ENCODE measurements around the gene ZNF785. TPM values are rescaled to one million over a fixed set of nuclear protein-coding genes. Genes with fewer than 3 reads are reported as not detected.

Gene ZNF785
- total RNA-seq, 1 donor from 2014 or later, result 10.4 TPM

- no peaks in the 10 kb centered on the region for H3K4me1 ChIP-seq (ENCODE audit: control insufficient read depth in 3 of 3, insufficient read depth in 3 of 3, low read length in 3 of 3)
- H3K9ac ChIP-seq (ENCODE audit: low read depth in 1 of 3, low read length in 3 of 3), result no peak overlapping the region
- no peak overlapping the region for H3K4me3 ChIP-seq (ENCODE audit: low read length in 3 of 3)
- no peaks in the 10 kb centered on the region for H3K36me3 ChIP-seq (ENCODE audit: control insufficient read depth in 3 of 3, insufficient read depth in 3 of 3, low read length in 3 of 3)
- no peak overlapping the region for H3K27ac ChIP-seq (ENCODE audit: low read depth, low read length)
- peaks cover 0 to 7% (median 0%) of the 10 kb centered on the region in 3 donors for H3K27me3 ChIP-seq (ENCODE audit: control insufficient read depth in 3 of 3, insufficient read depth in 3 of 3, low read length in 3 of 3)
- no peaks in the 10 kb centered on the region for H3K9me3 ChIP-seq (ENCODE audit: control insufficient read depth in 3 of 3, low read length in 3 of 3)
Observed at GRCh38 chr16:30619638-30620037, 34.1 kb upstream of the ZNF785 start.

DNA sequence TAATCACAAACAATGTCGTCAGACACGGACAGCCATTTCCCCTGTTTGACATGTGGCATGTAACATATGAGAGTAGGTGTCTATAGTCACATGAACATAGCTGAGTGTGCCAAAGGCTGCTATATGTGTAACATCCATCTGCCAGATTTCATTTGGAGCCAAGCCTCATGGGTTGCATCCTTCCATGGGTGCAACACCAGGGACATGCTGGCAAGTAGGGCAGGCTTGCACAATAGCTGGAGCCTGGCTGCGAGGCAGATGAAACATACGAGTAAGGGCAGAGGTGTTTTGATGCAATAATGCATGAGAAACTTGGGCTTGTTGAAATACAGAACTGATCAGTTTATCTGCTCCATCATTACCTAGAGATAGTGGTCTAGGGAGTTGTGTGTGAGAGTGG lies 33.7 kb upstream of the ZNF785 start:
- Histone ChIP-seq H3K36me3 (ENCODE audit: control insufficient read depth in 3 of 3, insufficient read depth in 3 of 3, low read length in 3 of 3) (no peaks in the 10 kb centered on the region), H3K4me3 (ENCODE audit: low read length in 3 of 3) (no peak overlapping the region), H3K27ac (ENCODE audit: low read depth, low read length) (no peak overlapping the region), H3K9me3 (ENCODE audit: control insufficient read depth in 3 of 3, low read length in 3 of 3) (no peaks in the 10 kb centered on the region), H3K4me1 (ENCODE audit: control insufficient read depth in 3 of 3, insufficient read depth in 3 of 3, low read length in 3 of 3) (no peaks in the 10 kb centered on the region), H3K27me3 (ENCODE audit: control insufficient read depth in 3 of 3, insufficient read depth in 3 of 3, low read length in 3 of 3) (peaks cover 0 to 4% (median 0%) of the 10 kb centered on the region in 3 donors), H3K9ac (ENCODE audit: low read depth in 1 of 3, low read length in 3 of 3) (no peak overlapping the region)

DNA sequence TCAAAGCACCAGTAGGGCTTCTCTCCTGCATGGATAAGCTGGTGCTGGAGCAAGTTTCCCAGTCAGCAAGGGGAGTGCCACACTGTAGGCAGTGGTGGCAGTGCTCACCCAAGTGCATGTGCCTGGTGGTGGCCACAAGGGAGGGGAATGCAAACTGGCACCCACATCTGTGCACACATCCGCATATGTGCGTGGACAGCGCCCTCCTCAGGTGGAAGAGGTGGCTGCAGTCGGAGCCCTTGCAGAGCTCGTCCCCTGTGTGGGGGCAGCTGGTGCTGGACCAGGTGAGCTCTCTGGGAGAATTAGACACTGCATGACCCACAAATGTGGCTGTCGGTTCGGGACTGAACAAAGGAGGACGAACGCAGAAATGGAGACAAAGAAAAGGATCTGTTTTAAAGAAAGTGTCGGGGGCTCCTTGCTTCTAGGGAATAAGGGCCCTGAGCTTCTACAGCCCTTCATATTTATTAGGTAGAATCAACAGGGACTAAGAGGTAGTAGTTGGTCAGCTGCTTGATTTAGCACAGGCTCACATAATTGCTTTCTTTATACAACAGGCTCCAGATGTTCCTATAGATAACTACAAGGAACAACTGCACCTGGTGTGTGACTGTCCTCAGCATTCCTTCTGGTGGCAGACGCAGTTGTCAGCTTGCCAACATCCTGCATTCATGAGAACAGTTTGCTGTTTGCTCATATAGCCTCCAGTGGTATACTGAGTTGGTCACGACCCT lies 30.0 kb upstream of the ZNF785 start:
- no peaks in the 10 kb centered on the region for H3K9me3 ChIP-seq (ENCODE audit: control insufficient read depth in 3 of 3, low read length in 3 of 3)
- no peak overlapping the region for H3K27ac ChIP-seq (ENCODE audit: low read depth, low read length)
- H3K27me3 ChIP-seq (ENCODE audit: control insufficient read depth in 3 of 3, insufficient read depth in 3 of 3, low read length in 3 of 3), result peaks cover 0 to 4% (median 0%) of the 10 kb centered on the region in 3 donors
- H3K4me3 ChIP-seq (ENCODE audit: low read length in 3 of 3), result no peak overlapping the region
- H3K36me3 ChIP-seq (ENCODE audit: control insufficient read depth in 3 of 3, insufficient read depth in 3 of 3, low read length in 3 of 3), result no peaks in the 10 kb centered on the region
- H3K9ac ChIP-seq (ENCODE audit: low read depth in 1 of 3, low read length in 3 of 3), result peak overlapping the region in 1 of 3 donors; percentile 16
- peaks cover 0 to 1% (median 1%) of the 10 kb centered on the region in 3 donors for H3K4me1 ChIP-seq (ENCODE audit: control insufficient read depth in 3 of 3, insufficient read depth in 3 of 3, low read length in 3 of 3)

- H3K4me3 ChIP-seq (ENCODE audit: low read length in 3 of 3), result peak within 1 kb of the TSS; percentile 93 to 96 (median 96)
- H3K4me1 ChIP-seq (ENCODE audit: control insufficient read depth in 3 of 3, insufficient read depth in 3 of 3, low read length in 3 of 3), result peaks cover 9 to 14% (median 13%) of the 10 kb centered on the region in 3 donors
- peak within 1 kb of the TSS; percentile 92 for H3K27ac ChIP-seq (ENCODE audit: low read depth, low read length)
- H3K9me3 ChIP-seq (ENCODE audit: control insufficient read depth in 3 of 3, low read length in 3 of 3), result no peaks in the 10 kb centered on the region
- peaks cover 6 to 14% (median 7%) of the 10 kb centered on the region in 3 donors for H3K36me3 ChIP-seq (ENCODE audit: control insufficient read depth in 3 of 3, insufficient read depth in 3 of 3, low read length in 3 of 3)
- peak within 1 kb of the TSS; percentile 98 to 99 (median 98) for H3K9ac ChIP-seq (ENCODE audit: low read depth in 1 of 3, low read length in 3 of 3)
- H3K27me3 ChIP-seq (ENCODE audit: control insufficient read depth in 3 of 3, insufficient read depth in 3 of 3, low read length in 3 of 3), result peaks cover 0 to 1% (median 0%) of the 10 kb centered on the region in 3 donors
Observed at GRCh38 chr16:30609926-30610839, 24.7 kb upstream of the ZNF785 start, which contains the start of gene ZNF689. Gene ZNF689 (minus strand): TSS chr16:30610389. CDS start chr16:30610041, 348 bp downstream.

GRCh38 chr16:30609002-30609925 lies 23.8 kb upstream of the ZNF785 start:
- Histone ChIP-seq H3K27me3 (ENCODE audit: control insufficient read depth in 3 of 3, insufficient read depth in 3 of 3, low read length in 3 of 3) (no peaks in the 10 kb centered on the region), H3K9ac (ENCODE audit: low read depth in 1 of 3, low read length in 3 of 3) (peak overlapping the region; percentile 98 to 99 (median 98)), H3K9me3 (ENCODE audit: control insufficient read depth in 3 of 3, low read length in 3 of 3) (no peaks in the 10 kb centered on the region), H3K4me3 (ENCODE audit: low read length in 3 of 3) (peak overlapping the region; percentile 93 to 96 (median 96)), H3K27ac (ENCODE audit: low read depth, low read length) (peak overlapping the region; percentile 92), H3K36me3 (ENCODE audit: control insufficient read depth in 3 of 3, insufficient read depth in 3 of 3, low read length in 3 of 3) (peaks cover 14 to 23% (median 14%) of the 10 kb centered on the region in 3 donors), H3K4me1 (ENCODE audit: control insufficient read depth in 3 of 3, insufficient read depth in 3 of 3, low read length in 3 of 3) (peaks cover 13 to 14% (median 14%) of the 10 kb centered on the region in 3 donors)

DNA sequence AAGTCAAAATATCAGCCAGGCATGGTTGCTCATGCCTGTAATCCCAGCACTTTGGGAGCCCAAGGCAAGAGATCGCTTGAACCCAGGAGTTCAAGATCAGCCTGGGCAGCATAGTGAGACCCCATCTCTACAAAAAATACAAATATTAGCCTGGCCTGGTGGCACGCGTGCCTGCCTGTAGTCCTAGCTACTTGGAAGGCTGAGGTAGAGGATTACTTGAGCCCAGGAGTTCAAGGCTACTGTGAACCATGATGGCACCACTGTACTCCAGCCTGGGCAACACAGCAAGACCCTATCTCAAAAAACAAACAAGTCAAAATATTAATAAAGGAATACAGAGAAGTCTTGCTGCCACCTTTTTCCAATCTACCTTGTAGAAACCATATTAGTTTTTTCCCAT lies 20.5 kb upstream of the ZNF785 start:
- no peaks in the 10 kb centered on the region for H3K9me3 ChIP-seq (ENCODE audit: control insufficient read depth in 3 of 3, low read length in 3 of 3)
- peaks cover 24 to 41% (median 31%) of the 10 kb centered on the region in 3 donors for H3K36me3 ChIP-seq (ENCODE audit: control insufficient read depth in 3 of 3, insufficient read depth in 3 of 3, low read length in 3 of 3)
- H3K9ac ChIP-seq (ENCODE audit: low read depth in 1 of 3, low read length in 3 of 3), result no peak overlapping the region
- H3K27ac ChIP-seq (ENCODE audit: low read depth, low read length), result no peak overlapping the region
- no peaks in the 10 kb centered on the region for H3K27me3 ChIP-seq (ENCODE audit: control insufficient read depth in 3 of 3, insufficient read depth in 3 of 3, low read length in 3 of 3)
- H3K4me3 ChIP-seq (ENCODE audit: low read length in 3 of 3), result no peak overlapping the region
- peaks cover 19 to 30% (median 23%) of the 10 kb centered on the region in 3 donors for H3K4me1 ChIP-seq (ENCODE audit: control insufficient read depth in 3 of 3, insufficient read depth in 3 of 3, low read length in 3 of 3)

DNA sequence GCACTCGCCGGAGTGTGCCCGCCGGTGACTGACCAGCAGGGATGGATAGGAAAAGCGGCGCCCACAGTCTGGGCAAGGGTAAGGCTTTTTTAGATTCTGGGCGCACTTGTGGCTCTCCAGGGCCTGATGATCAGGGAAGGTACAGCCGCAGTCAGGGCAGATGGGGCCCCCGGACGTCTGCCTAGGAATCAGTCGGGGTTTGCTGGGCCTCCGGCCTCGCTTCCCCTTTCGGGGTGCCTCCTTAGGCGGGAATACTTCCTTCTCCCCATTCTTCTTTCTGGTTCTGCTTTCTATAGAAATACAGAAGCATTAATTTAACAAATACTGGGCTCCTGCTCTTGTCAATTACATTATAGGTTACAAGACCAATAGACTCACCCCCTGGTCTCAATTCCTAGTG lies 19.7 kb upstream of the ZNF785 start:
- no peak overlapping the region for H3K27ac ChIP-seq (ENCODE audit: low read depth, low read length)
- no peak overlapping the region for H3K4me3 ChIP-seq (ENCODE audit: low read length in 3 of 3)
- H3K9me3 ChIP-seq (ENCODE audit: control insufficient read depth in 3 of 3, low read length in 3 of 3), result no peaks in the 10 kb centered on the region
- H3K27me3 ChIP-seq (ENCODE audit: control insufficient read depth in 3 of 3, insufficient read depth in 3 of 3, low read length in 3 of 3), result no peaks in the 10 kb centered on the region
- H3K9ac ChIP-seq (ENCODE audit: low read depth in 1 of 3, low read length in 3 of 3), result no peak overlapping the region
- H3K36me3 ChIP-seq (ENCODE audit: control insufficient read depth in 3 of 3, insufficient read depth in 3 of 3, low read length in 3 of 3), result peaks cover 24 to 41% (median 31%) of the 10 kb centered on the region in 3 donors
- H3K4me1 ChIP-seq (ENCODE audit: control insufficient read depth in 3 of 3, insufficient read depth in 3 of 3, low read length in 3 of 3), result peaks cover 16 to 30% (median 20%) of the 10 kb centered on the region in 3 donors

- no peak overlapping the region for H3K9ac ChIP-seq (ENCODE audit: low read depth in 1 of 3, low read length in 3 of 3)
- peaks cover 13 to 27% (median 19%) of the 10 kb centered on the region in 3 donors for H3K4me1 ChIP-seq (ENCODE audit: control insufficient read depth in 3 of 3, insufficient read depth in 3 of 3, low read length in 3 of 3)
- H3K4me3 ChIP-seq (ENCODE audit: low read length in 3 of 3), result no peak overlapping the region
- no peaks in the 10 kb centered on the region for H3K9me3 ChIP-seq (ENCODE audit: control insufficient read depth in 3 of 3, low read length in 3 of 3)
- H3K27me3 ChIP-seq (ENCODE audit: control insufficient read depth in 3 of 3, insufficient read depth in 3 of 3, low read length in 3 of 3), result no peaks in the 10 kb centered on the region
- no peak overlapping the region for H3K27ac ChIP-seq (ENCODE audit: low read depth, low read length)
- H3K36me3 ChIP-seq (ENCODE audit: control insufficient read depth in 3 of 3, insufficient read depth in 3 of 3, low read length in 3 of 3), result peaks cover 24 to 41% (median 31%) of the 10 kb centered on the region in 3 donors
Observed at GRCh38 chr16:30604316-30604947, 18.9 kb upstream of the ZNF785 start.

GRCh38 chr16:30603945-30604315 lies 18.4 kb upstream of the ZNF785 start:
- no peak overlapping the region for H3K9ac ChIP-seq (ENCODE audit: low read depth in 1 of 3, low read length in 3 of 3)
- H3K27me3 ChIP-seq (ENCODE audit: control insufficient read depth in 3 of 3, insufficient read depth in 3 of 3, low read length in 3 of 3), result no peaks in the 10 kb centered on the region
- peaks cover 24 to 41% (median 31%) of the 10 kb centered on the region in 3 donors for H3K36me3 ChIP-seq (ENCODE audit: control insufficient read depth in 3 of 3, insufficient read depth in 3 of 3, low read length in 3 of 3)
- no peaks in the 10 kb centered on the region for H3K9me3 ChIP-seq (ENCODE audit: control insufficient read depth in 3 of 3, low read length in 3 of 3)
- H3K27ac ChIP-seq (ENCODE audit: low read depth, low read length), result no peak overlapping the region
- H3K4me3 ChIP-seq (ENCODE audit: low read length in 3 of 3), result no peak overlapping the region
- H3K4me1 ChIP-seq (ENCODE audit: control insufficient read depth in 3 of 3, insufficient read depth in 3 of 3, low read length in 3 of 3), result peaks cover 8 to 23% (median 14%) of the 10 kb centered on the region in 3 donors

All from skeletal muscle tissue (tissue), 4 donors.